K562 (cell line): ENCODE data around the gene ANXA4. TPM values are rescaled to one million over a fixed set of nuclear protein-coding genes. Genes with fewer than 3 reads are reported as not detected.
A peak's percentile ranks its signal among the peaks of the same experiment; 100 is the strongest.

Experiments used
- ATF1 ChIP-seq, 2 experiments: fragments of 450-650 bp in 1 of 2; IDR thresholded peaks; 2 replicates each; pipeline ENCODE4 v1.6.1; 2016; ENCODE audit warnings: missing compliant biosample characterization in 1 of 2, missing genetic modification characterization in 1 of 2
- C11orf30 ChIP-seq: fragments of 450-650 bp; IDR thresholded peaks from 2 replicates; pipeline ENCODE4 v1.6.1; 2016; ENCODE audit warnings: low read depth, mild to moderate bottlenecking
- EP300 ChIP-seq: IDR thresholded peaks from 2 replicates; pipeline ENCODE4 v1.6.1; 2012; ENCODE audit warnings: low read length, improper control_type of control experiment
- JUN ChIP-seq, 2 experiments: sonication (generic) in 1 of 2; formaldehyde crosslinking in 1 of 2; IDR thresholded peaks; 2 replicates each; pipeline versions ENCODE4 v1.6.1 to v1.8.0; 2012 to 2022; ENCODE audit warnings: borderline replicate concordance in 2 of 2, mild to moderate bottlenecking in 2 of 2, improper control_type of control experiment in 1 of 2, low read depth in 1 of 2, low read length in 1 of 2, missing genetic modification reagents in 1 of 2
- KDM5B ChIP-seq: fragments of 200-600 bp; sonication (generic); IDR thresholded peaks from 2 replicates; pipeline ENCODE4 v1.6.1; 2012; ENCODE audit warnings: low read depth, mild to moderate bottlenecking, moderate library complexity, low read length, control low read depth, inconsistent platforms; ENCODE audit not compliant: insufficient replicate concordance
- MBD2 ChIP-seq: sonication (generic); IDR thresholded peaks from 2 replicates; pipeline ENCODE4 v1.6.1; 2016; ENCODE audit warnings: low read depth, borderline replicate concordance
- PHF20 ChIP-seq: fragments of 450-650 bp; IDR thresholded peaks from 2 replicates; pipeline ENCODE4 v1.6.1; 2018; ENCODE audit not compliant: partially characterized antibody
- RB1 ChIP-seq: fragments of 450-650 bp; IDR thresholded peaks from 2 replicates; pipeline ENCODE4 v1.6.1; 2017; ENCODE audit warnings: low read depth, mild to moderate bottlenecking
- ZNF134 ChIP-seq: fragments of 250-450 bp; sonication (Bioruptor Pico); conservative IDR thresholded peaks from 2 replicates; pipeline ENCODE4 v1.4.0; 2020
- ZNF584 ChIP-seq: fragments of 200-800 bp; sonication (Bioruptor generic); IDR thresholded peaks from 2 replicates; pipeline ENCODE4 v1.6.1; 2016; ENCODE audit warnings: low read depth, mild to moderate bottlenecking, missing genetic modification characterization, missing compliant biosample characterization
- polyA plus RNA-seq, 8 experiments: library from polyadenylated mRNA; depleted of rRNA in 4 of 8; stranded (reverse) in 5 of 8; unstranded in 3 of 8; fragments of >200 nt; fragmentation: Nextera tagmentation in 2 of 8; fragmentation: Illumina TruSeq in 1 of 8; extraction: Ambion mirVana in 2 of 8; extraction: Trizol in 1 of 8; gene quantifications; 2 replicates each; pipeline versions ENCODE4 v1.2.1 to v1.2.3, GENCODE V29; 2011 to 2014; ENCODE audit warnings: inconsistent platforms in 1 of 8, missing spikeins in 1 of 8
- total RNA-seq, 7 experiments: library from RNA; depleted of rRNA in 6 of 7; stranded (reverse); fragments of >200 nt in 6 of 7; fragmentation: Illumina TruSeq in 2 of 7; extraction: Trizol in 2 of 7; gene quantifications; 2 replicates each; pipeline versions ENCODE4 v1.2.1 to v1.2.3, GENCODE V29; 2011 to 2021; ENCODE audit warnings: low replicate concordance in 1 of 7
- TF ChIP-seq, protein P1 (sequence below): sonication (generic); formaldehyde crosslinking; IDR thresholded peaks from 2 replicates; pipeline ENCODE4 v1.8.0; 2022; ENCODE audit warnings: mild to moderate bottlenecking, missing genetic modification reagents
- TF ChIP-seq, protein P2 (sequence below), 2 experiments: IDR thresholded peaks in 1 of 2; conservative IDR thresholded peaks in 1 of 2; 2 replicates each; pipeline ENCODE4 v1.6.1; 2016; ENCODE audit warnings: low read depth in 2 of 2, mild to moderate bottlenecking in 1 of 2, missing compliant biosample characterization in 1 of 2, missing genetic modification characterization in 1 of 2, moderate library complexity in 1 of 2
- TF ChIP-seq, protein P3 (sequence below), 2 experiments: fragments of 250-450 bp in 1 of 2; fragments of 450-650 bp in 1 of 2; sonication (Bioruptor Pico) in 1 of 2; IDR thresholded peaks; 2 replicates each; pipeline versions ENCODE4 v1.6.1 to v1.8.0; 2016 to 2021; ENCODE audit warnings: mild to moderate bottlenecking in 2 of 2, moderate library complexity in 2 of 2, missing compliant biosample characterization in 1 of 2, missing genetic modification characterization in 1 of 2
- TF ChIP-seq, protein P4 (sequence below): sonication (generic); formaldehyde crosslinking; IDR thresholded peaks from 2 replicates; pipeline ENCODE4 v1.8.0; 2022; ENCODE audit warnings: missing genetic modification reagents, mild to moderate bottlenecking, borderline replicate concordance
- TF ChIP-seq, protein P5 (sequence below): fragments of 250-450 bp; sonication (Bioruptor Pico); IDR thresholded peaks from 2 replicates; pipeline ENCODE4 v1.5.0; 2021
- TF ChIP-seq, protein P6 (sequence below), 2 experiments: fragments of 450-650 bp; IDR thresholded peaks; 2 replicates each; pipeline ENCODE4 v1.6.1; 2016

The ANXA4 gene
- total and polyA plus RNA-seq, 9 of the 15 experiments (the other 6 are each of a cell fraction or from before 2014, with no cell fraction given) = 3.4 to 13.6 (median 11.6) TPM

DNA sequence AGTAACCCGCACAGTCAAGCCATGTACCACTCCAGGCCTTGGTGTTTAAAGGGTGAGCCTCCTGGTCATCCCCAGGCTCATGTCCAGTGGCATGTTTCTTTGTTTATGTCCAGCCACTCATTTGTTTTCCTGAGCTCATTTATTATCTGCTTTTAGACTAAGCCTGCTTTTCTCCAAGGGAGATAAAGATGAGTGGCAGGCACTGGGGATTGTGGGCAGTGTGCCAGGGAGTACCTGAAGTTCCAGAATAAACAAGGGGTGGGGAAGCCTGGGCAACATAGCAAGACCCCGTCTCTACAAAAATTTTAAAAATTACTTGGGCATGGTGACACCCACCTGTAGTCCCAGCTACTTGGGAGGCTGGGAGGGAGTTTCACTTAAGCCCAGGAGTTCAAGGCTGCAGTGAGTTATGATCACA lies 1.9 kb downstream of the ANXA4 start (continued):
- no peak for TF ChIP-seq PHF20
- TF ChIP-seq ATF1 (CRISPR knock-in tag; IDR thresholded peaks at IDR 0.05) = no peak
- no peak for TF ChIP-seq ATF1 (tag; IDR thresholded peaks at IDR 0.05)
- TF ChIP-seq, protein P1, sequence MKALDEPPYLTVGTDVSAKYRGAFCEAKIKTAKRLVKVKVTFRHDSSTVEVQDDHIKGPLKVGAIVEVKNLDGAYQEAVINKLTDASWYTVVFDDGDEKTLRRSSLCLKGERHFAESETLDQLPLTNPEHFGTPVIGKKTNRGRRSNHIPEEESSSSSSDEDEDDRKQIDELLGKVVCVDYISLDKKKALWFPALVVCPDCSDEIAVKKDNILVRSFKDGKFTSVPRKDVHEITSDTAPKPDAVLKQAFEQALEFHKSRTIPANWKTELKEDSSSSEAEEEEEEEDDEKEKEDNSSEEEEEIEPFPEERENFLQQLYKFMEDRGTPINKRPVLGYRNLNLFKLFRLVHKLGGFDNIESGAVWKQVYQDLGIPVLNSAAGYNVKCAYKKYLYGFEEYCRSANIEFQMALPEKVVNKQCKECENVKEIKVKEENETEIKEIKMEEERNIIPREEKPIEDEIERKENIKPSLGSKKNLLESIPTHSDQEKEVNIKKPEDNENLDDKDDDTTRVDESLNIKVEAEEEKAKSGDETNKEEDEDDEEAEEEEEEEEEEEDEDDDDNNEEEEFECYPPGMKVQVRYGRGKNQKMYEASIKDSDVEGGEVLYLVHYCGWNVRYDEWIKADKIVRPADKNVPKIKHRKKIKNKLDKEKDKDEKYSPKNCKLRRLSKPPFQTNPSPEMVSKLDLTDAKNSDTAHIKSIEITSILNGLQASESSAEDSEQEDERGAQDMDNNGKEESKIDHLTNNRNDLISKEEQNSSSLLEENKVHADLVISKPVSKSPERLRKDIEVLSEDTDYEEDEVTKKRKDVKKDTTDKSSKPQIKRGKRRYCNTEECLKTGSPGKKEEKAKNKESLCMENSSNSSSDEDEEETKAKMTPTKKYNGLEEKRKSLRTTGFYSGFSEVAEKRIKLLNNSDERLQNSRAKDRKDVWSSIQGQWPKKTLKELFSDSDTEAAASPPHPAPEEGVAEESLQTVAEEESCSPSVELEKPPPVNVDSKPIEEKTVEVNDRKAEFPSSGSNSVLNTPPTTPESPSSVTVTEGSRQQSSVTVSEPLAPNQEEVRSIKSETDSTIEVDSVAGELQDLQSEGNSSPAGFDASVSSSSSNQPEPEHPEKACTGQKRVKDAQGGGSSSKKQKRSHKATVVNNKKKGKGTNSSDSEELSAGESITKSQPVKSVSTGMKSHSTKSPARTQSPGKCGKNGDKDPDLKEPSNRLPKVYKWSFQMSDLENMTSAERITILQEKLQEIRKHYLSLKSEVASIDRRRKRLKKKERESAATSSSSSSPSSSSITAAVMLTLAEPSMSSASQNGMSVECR (CRISPR knock-in tag) = no peak
- no peak for TF ChIP-seq MBD2
- TF ChIP-seq, protein P2, sequence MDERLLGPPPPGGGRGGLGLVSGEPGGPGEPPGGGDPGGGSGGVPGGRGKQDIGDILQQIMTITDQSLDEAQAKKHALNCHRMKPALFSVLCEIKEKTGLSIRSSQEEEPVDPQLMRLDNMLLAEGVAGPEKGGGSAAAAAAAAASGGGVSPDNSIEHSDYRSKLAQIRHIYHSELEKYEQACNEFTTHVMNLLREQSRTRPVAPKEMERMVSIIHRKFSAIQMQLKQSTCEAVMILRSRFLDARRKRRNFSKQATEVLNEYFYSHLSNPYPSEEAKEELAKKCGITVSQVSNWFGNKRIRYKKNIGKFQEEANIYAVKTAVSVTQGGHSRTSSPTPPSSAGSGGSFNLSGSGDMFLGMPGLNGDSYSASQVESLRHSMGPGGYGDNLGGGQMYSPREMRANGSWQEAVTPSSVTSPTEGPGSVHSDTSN (CRISPR knock-in tag; IDR thresholded peaks at IDR 0.05; ENCODE audit: low read depth) = peak; percentile 67
- TF ChIP-seq, protein P2 (tag; conservative IDR thresholded peaks at IDR 0.05; ENCODE audit: low read depth) = peak; percentile 89
- TF ChIP-seq ZNF584 (CRISPR knock-in tag) = no peak
- no peak for TF ChIP-seq RB1
- TF ChIP-seq, protein P3, sequence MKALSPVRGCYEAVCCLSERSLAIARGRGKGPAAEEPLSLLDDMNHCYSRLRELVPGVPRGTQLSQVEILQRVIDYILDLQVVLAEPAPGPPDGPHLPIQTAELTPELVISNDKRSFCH (CRISPR knock-in tag; IDR thresholded peaks at IDR 0.05) = no peak
- TF ChIP-seq, protein P3 (tag; IDR thresholded peaks at IDR 0.05) = no peak
- TF ChIP-seq ZNF134 = no peak
- no peak for TF ChIP-seq EP300
- TF ChIP-seq, protein P4, sequence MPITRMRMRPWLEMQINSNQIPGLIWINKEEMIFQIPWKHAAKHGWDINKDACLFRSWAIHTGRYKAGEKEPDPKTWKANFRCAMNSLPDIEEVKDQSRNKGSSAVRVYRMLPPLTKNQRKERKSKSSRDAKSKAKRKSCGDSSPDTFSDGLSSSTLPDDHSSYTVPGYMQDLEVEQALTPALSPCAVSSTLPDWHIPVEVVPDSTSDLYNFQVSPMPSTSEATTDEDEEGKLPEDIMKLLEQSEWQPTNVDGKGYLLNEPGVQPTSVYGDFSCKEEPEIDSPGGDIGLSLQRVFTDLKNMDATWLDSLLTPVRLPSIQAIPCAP (CRISPR knock-in tag) = no peak
- TF ChIP-seq, protein P5, sequence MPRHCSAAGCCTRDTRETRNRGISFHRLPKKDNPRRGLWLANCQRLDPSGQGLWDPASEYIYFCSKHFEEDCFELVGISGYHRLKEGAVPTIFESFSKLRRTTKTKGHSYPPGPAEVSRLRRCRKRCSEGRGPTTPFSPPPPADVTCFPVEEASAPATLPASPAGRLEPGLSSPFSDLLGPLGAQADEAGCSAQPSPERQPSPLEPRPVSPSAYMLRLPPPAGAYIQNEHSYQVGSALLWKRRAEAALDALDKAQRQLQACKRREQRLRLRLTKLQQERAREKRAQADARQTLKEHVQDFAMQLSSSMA = no peak
- TF ChIP-seq JUN (IDR thresholded peaks at IDR 0.05; ENCODE audit: borderline replicate concordance, low read depth, low read length) = no peak
- TF ChIP-seq JUN (CRISPR knock-in tag; IDR thresholded peaks at IDR 0.05; ENCODE audit: borderline replicate concordance) = no peak
- TF ChIP-seq C11orf30 = no peak
- TF ChIP-seq KDM5B = no peak
- TF ChIP-seq, protein P6, sequence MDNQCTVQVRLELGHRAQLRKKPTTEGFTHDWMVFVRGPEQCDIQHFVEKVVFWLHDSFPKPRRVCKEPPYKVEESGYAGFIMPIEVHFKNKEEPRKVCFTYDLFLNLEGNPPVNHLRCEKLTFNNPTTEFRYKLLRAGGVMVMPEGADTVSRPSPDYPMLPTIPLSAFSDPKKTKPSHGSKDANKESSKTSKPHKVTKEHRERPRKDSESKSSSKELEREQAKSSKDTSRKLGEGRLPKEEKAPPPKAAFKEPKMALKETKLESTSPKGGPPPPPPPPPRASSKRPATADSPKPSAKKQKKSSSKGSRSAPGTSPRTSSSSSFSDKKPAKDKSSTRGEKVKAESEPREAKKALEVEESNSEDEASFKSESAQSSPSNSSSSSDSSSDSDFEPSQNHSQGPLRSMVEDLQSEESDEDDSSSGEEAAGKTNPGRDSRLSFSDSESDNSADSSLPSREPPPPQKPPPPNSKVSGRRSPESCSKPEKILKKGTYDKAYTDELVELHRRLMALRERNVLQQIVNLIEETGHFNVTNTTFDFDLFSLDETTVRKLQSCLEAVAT (IDR thresholded peaks at IDR 0.05) = no peak
